DND-41 (cell line): ENCODE measurements around the gene CHRNB2.

ENCODE experiments used
- CTCF ChIP-seq: IDR thresholded peaks from 2 replicates; pipeline ENCODE4 v1.5.1; 2012; ENCODE audit warnings: borderline replicate concordance, low read length, moderate library complexity, mild to moderate bottlenecking; ENCODE audit not compliant: poor library complexity, severe bottlenecking; ENCODE audit errors: extremely low read depth
- EZH2 ChIP-seq: IDR thresholded peaks from 3 replicates; pipeline ENCODE4 v1.6.1; 2012; ENCODE audit warnings: borderline replicate concordance, low read depth, mild to moderate bottlenecking, moderate library complexity, low read length, inconsistent platforms; ENCODE audit not compliant: severe bottlenecking

- TF ChIP-seq CTCF = no peak
- no peak for TF ChIP-seq EZH2
Observed at GRCh38 chr1:154539486-154540483, 27.8 kb upstream of the CHRNB2 start.
